Activated CD8-positive, alpha-beta memory T cell treated with anti-CD3 and anti-CD28 coated beads, Interleukin-2, amount 50 U/mL, for 1 hour (primary cell): Measurements from ENCODE around the gene TNFSF13B.
"Not testable (repeated sequence)": the region's sequence is repeated elsewhere in the genome, so short reads cannot be mapped to it uniquely, and the experiment has no call there.

Source experiments
- DNase-seq: peaks from one replicate; pipeline ENCODE4 v3.0.0-alpha.2; 2020; ENCODE audit errors: extremely low read depth

Gene TNFSF13B

GRCh38 chr13:108281901-108282300 lies 12.4 kb downstream of the TNFSF13B start:
- DNase-seq: no peak

DNA sequence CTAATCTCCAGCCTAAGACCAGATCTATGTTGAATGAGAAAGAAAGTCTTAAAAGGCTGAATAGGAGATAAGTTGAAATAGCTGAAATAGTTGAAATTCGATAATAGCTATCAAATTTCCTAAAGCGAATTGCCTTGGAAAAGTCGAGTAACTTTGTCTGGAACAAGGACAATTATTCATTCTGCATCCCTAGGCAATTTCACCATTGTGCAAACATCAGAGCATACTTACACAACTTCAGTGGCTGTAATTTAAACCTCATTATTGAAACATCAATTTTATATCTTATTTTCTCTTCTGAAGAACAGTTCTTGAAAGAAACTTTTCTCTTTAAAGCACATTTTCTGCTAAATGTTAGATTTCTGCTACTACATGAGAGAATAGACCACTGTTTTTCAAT lies 13.6 kb downstream of the TNFSF13B start:
- no peak for DNase-seq

DNA sequence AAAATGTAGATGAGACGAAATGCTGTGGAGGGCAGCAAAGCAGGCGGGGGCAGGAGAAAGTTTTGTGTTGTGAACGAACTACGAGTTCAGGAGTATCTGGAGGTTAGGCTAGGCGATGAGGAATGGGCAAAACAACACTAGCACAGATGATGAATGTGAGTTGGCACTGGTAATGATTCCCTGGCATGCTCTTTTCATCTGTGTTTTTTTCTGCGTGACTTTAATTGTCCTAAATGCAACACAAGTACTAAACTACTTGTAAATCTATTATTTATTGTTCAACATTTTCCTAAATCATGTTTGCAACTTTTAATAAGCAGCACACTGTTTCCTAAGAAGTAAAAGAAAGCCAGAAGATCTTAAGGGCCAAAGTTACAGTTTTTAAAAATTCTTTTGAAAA lies 19.2 kb downstream of the TNFSF13B start:
- DNase-seq: no peak

- DNase-seq: no peak
Measured at GRCh38 chr13:108289819-108290218, 20.3 kb downstream of the TNFSF13B start.

GRCh38 chr13:108297114-108297513 lies 27.6 kb downstream of the TNFSF13B start:
- no peak for DNase-seq

- no peak for DNase-seq
Measured at GRCh38 chr13:108302279-108302678, 32.8 kb downstream of the TNFSF13B start.

DNA sequence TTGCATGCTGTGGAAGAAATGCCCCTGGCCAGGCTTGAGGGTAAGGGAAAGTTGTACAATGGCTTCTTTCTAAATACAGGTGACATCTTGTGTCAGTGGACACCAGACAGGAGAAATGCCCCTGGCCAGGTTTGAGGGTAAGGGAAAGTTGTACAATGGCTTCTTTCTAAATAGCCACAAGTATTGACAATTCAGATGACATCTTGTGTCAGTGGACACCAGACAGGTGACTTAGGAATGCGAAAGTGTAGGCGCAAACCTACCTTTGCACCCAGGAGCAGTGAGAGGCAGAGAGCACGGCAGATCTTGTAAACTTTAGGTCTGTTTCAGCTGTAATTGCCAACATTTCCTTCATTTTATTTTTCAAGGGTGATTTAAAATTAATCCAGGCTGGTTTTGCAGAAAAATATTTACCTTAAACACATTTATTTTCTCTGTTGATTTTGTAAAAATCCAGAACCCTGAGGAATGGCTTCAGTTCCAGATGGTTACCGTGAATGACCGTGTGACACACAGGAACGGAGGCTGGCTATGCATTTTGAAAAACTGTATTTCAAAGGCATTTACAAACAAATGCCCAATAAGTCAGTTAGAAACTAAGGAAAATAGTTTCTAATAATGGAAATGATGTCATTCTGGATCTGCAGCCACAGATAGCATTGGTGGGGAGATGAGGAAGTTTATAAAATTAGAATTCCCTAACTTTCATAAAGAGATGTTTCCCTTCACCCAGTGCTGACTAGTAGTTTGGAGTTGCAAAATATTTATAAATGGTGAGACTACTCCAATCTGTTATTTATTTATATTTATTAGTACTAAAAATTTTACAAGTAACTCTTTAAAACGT lies 34.9 kb downstream of the TNFSF13B start:
- DNase-seq: no peak

DNA sequence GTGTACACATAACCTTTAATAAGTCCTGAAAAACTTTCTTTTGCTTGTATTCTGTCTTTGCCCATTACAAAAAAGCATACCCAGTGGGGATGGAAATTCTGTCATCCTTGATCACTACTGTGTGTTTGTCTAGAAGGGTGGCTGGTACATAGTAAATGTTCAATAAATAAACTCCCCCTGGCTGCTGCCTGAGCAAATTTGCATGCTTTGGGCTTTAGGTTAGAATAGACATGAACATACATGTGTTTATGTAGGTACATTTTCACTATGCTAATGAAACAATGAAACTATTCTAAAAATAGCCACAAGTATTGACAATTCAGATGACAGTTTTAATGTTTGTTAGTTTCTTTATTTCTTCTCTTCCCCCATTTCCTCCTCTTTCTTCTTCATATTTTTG lies 36.1 kb downstream of the TNFSF13B start:
- DNase-seq: no peak

DNA sequence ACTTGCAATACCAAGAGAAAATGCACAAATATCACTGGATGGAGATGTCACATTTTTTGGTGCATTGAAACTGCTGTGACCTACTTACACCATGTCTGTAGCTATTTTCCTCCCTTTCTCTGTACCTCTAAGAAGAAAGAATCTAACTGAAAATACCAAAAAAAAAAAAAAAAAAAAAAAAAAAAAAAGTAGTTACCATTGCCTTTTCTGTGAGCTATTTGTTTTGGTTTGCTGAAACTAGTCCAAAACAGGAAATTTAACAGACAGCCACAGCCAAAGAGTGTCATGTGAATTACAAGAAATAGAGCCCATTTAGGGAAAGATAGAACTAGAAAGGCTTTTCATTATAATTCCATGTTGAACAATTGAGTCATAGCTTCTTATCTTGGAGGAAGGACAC lies 37.3 kb downstream of the TNFSF13B start:
- DNase-seq: no peak

- not testable (repeated sequence) for DNase-seq
Measured at GRCh38 chr13:108311596-108311995, 42.1 kb downstream of the TNFSF13B start.

GRCh38 chr13:108313382-108313781 lies 43.9 kb downstream of the TNFSF13B start:
- no peak for DNase-seq

GRCh38 chr13:108315273-108315672 lies 45.8 kb downstream of the TNFSF13B start:
- DNase-seq: no peak

DNA sequence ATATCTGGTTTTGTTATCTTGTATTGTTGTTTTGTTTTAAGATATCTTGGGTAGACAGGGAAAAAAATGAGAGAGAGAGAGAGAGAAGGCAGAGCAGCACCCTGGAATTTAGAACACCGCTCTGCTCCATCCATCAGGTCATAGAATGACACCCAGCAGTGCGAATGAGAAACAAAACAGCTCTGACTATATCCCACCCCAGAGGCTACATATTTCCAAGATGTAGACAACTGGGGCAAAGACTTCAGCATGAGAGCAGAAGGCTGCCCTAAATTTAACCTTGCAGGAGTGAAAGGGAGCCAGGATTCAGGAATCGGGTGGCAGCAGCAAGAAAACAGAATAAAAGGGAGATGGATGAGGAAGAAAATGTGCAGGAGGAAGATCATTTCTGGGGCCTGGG lies 46.5 kb downstream of the TNFSF13B start:
- no peak for DNase-seq

- DNase-seq: no peak
Measured at GRCh38 chr13:108316413-108316812, 46.9 kb downstream of the TNFSF13B start.

- no peak for DNase-seq
Measured at GRCh38 chr13:108322206-108322824, 52.8 kb downstream of the TNFSF13B start.

- no peak for DNase-seq
Measured at GRCh38 chr13:108323031-108323430, 53.5 kb downstream of the TNFSF13B start.

DNA sequence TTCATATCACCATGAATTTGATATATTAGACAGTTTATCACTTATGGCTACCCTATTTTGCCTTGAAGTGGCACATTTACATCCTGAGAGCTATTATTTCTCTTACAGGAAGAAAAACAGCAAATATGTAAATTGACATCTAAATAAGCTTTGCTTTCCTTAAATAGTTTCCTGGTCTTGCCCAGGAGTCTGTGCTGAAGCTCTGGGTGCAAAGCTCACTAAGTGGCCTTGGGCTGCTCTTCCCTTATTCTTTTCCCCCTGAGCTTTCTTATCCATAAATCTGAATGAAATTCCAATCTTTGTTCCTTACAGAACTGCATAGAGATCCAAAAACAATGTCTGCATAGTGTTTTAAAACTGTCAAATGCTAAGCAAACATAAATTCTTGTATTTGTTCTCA lies 56.3 kb downstream of the TNFSF13B start:
- DNase-seq: no peak

DNA sequence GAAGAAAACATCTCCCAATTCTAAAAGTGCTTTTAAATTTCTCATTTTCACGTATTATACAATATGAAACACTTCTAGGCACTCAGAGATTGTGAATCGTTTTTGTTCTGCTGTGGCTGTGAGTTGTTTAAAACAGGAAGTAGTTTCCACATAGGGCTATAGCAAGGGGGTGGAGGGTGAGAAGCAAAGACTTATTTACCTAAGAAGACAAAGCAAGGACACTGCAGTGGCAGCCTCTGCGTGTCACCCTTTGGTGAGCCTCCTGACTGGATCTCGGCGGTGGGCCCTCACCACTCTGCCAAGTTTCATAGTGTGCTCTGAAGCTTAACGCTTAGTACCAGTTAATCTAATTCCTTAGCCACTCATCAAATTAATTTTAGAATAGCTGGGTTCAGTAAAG lies 56.8 kb downstream of the TNFSF13B start:
- no peak for DNase-seq

DNA sequence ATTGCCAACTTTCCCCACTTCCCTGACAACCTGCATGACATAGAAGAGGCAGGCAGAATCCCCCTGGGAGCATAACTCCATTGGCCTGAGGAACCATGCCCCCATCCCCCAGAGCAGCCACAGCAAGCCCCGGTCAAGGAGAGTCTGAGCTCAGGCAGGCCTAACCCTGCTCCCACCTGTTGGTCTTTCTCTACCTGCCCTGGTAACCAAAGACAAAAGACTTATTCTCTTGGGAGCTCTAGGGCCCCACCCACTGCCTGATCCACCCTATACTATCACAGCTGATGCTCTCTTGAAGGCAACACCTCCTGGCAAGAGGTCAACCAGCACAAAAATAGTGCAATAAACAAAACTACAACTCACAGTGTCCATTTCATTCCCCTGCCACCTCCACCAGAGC lies 59.3 kb downstream of the TNFSF13B start:
- DNase-seq: no peak

DNA sequence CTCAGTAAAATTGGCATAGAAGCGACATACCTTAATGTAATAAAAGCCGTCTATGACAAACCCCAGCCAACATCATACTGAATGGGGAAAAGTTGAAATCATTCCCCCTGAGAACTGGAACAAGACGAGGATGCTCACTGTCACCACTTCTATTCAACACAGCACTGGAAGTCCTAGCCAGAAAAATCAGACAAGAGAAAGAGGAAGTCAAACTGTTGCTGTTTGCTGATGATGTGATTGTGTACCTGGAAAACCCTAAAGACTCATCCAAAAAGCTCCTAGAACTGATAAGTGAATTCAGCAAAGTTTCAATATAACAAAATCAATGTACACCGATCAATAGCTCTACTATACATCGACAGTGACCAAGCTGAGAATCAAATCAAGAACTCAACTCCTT lies 63.3 kb downstream of the TNFSF13B start:
- DNase-seq: no peak

- DNase-seq: no peak
Measured at GRCh38 chr13:108342369-108343289, 73.1 kb downstream of the TNFSF13B start.

DNA sequence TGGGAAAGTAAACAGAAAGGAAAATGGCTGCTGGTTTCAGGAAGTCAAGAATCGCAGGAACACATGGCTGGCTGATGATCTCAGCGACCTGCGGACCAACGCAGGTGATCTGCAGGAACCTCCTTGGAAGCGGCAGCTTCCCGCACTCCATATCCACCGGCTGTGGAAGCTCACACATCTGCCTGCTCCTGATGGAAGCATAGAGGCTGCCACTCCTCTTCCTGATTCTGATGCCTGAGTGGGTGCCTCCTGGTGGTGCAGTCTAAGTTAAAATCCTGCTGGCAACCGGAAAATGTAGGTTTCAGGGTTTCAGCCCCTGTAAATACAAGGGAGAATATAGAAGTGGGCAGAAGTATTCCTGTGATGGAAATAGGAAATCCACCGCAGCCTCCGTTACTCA lies 75.5 kb downstream of the TNFSF13B start:
- DNase-seq: no peak
